Measurements from ENCODE around the gene PAMR1. TPM values are rescaled to one million over a fixed set of nuclear protein-coding genes. Genes with fewer than 3 reads are reported as not detected.
"Not testable (repeated sequence)": the region's sequence is repeated elsewhere in the genome, so short reads cannot be mapped to it uniquely, and the experiment has no call there.

Gene PAMR1
- total RNA-seq, 2 experiments from 2014 or later = not detected

DNA sequence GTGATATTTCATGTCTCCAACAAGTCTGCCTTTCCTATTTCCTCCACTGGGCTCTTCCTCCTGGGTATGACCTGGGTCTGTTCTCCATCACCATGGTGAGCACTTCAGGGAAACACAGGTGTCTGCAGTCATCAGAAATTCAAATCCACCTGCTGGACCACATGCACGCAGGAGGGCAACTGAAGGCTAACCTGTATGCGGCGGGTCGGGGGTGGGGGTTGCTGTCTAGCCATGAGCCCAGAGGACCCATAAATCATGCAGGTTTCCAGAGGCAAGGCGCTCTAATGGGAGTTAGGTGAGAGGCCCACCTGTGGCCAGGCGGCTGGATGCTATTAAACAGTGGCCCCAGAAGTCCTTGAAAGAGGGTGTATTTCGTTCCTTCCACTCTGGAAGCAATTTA lies 11.1 kb upstream of the PAMR1 start:
- POLR2A ChIA-PET = no interaction called here
- Mint-ChIP-seq H3K4me3 (no peak overlapping the region), H3K4me1 (no peaks in the 10 kb centered on the region), H3K27me3 (peaks cover 9% of the 10 kb centered on the region), H3K36me3 (no peaks in the 10 kb centered on the region), H3K27ac (no peak overlapping the region), H3K9me3 (no peaks in the 10 kb centered on the region)
- DNase-seq = no peak
- no peak for ATAC-seq (ENCODE audit: low read depth)

DNA sequence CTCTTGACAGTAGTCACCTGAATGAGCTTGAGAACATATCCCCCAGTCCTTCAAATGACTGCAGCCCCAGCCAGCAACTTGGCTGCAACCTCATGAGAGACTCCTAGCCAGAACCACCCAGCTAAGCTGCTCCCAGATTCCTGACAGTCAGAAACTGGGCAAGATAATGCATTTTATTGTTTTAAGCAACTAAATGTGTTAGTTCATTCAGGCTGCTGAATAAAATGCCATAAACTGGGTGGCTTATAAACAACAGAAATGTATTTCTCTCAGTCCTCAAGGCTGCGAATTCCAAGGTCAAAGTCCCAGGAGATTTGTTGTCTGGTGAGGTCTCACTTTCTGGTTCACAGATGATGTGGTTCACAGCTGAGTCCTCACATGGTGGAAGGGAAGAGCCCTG lies 5.8 kb upstream of the PAMR1 start:
- no peak overlapping the region for H3K27ac Mint-ChIP-seq
- POLR2A ChIA-PET = no interaction called here

DNA sequence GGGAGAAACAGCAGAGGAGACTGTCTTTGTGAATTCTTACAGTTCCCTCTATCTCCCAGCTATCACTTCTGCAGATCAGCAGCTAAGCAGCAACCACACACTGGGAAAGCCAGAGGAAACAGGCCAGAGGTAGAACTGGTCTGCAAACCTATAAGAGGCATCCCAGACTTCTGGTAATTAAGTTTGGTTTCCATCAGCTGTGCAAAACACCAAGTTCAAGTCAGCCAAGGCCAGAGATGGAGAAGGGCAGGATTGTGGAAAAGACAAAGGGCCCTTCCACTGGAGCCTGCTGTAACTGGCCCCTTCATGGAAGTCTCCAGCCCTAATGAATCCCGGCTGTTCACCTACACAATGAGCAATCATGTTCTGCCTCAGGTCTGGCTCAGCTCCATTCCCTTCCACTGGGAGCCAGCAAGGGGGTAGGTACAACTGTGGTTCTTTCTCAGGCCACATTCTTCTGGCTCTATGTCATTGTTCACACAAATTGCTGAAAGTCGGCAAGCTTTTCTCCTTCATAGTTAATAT lies 4.6 kb upstream of the PAMR1 start:
- Mint-ChIP-seq H3K9me3 (no peaks in the 10 kb centered on the region), H3K27me3 (peaks cover 43% of the 10 kb centered on the region), H3K4me3 (no peak overlapping the region), H3K27ac (no peak overlapping the region), H3K36me3 (no peaks in the 10 kb centered on the region), H3K4me1 (peaks cover 1% of the 10 kb centered on the region)
- DNase-seq (no peak), ATAC-seq (ENCODE audit: low read depth) (no peak)
- POLR2A ChIA-PET = no interaction called here

More for the DNA sequence above, 5.8 kb upstream of the PAMR1 start:
- Mint-ChIP-seq H3K4me3 (no peak overlapping the region), H3K27me3 (peaks cover 34% of the 10 kb centered on the region), H3K36me3 (no peaks in the 10 kb centered on the region), H3K4me1 (no peaks in the 10 kb centered on the region), H3K9me3 (no peaks in the 10 kb centered on the region)
- ATAC-seq (ENCODE audit: low read depth) (no peak), DNase-seq (no peak)

DNA sequence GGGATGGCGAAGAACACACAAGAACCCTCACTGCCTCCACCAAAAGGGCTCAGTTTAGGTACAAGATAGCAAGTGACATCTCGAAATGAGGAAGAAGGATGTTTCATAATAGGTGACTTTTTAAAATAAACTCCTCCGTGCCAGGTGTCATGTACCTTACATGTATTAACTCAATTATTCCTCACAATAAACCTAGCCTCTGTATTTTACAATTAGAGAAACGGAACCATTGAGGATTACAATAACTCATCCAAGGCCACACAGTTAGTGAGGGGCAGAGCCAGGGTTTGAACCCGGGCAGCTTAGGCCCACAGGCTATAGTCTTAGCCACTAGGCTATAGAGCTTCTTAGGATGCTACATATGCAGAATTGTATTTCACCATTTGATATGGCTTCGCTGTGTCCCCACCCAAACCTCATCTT lies 965 bp upstream of the PAMR1 start:
- ATAC-seq (ENCODE audit: low read depth) (no peak), DNase-seq (no peak)
- H3K4me1 Mint-ChIP-seq = peaks cover 1% of the 10 kb centered on the region
- H3K4me3 Mint-ChIP-seq = no peak overlapping the region
- POLR2A ChIA-PET = no interaction called here
- H3K27me3 Mint-ChIP-seq = peaks cover 65% of the 10 kb centered on the region
- no peaks in the 10 kb centered on the region for H3K9me3 Mint-ChIP-seq
- H3K36me3 Mint-ChIP-seq = no peaks in the 10 kb centered on the region
- no peak overlapping the region for H3K27ac Mint-ChIP-seq

DNA sequence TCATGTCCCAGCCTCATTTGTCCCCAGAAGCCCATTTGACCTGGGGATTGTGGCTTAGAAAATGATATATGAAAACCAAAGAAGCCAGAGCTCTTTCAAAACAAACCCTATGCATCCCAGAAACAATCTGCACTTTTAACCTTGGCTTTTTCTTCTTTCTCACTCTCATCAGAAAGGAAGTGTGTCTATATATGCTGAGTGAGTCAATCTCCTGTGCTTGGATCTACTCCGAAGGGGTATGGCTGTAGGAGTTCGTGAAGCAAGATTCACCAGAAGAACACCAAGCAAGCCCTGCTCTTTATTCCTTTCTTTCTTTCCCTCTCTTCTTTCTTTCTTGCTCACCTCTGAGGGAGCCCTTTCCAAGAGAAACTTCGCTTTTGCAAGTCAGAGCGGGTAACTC lies 636 bp downstream of the PAMR1 start:
- ATAC-seq (ENCODE audit: low read depth) (no peak), DNase-seq (no peak)
- peaks cover 1% of the 10 kb centered on the region for H3K4me1 Mint-ChIP-seq
- H3K27ac Mint-ChIP-seq = no peak overlapping the region
- no peaks in the 10 kb centered on the region for H3K36me3 Mint-ChIP-seq
- H3K9me3 Mint-ChIP-seq = no peaks in the 10 kb centered on the region
- peaks cover 60% of the 10 kb centered on the region for H3K27me3 Mint-ChIP-seq
- no peak overlapping the region for H3K4me3 Mint-ChIP-seq
- POLR2A ChIA-PET = no interaction called here

DNA sequence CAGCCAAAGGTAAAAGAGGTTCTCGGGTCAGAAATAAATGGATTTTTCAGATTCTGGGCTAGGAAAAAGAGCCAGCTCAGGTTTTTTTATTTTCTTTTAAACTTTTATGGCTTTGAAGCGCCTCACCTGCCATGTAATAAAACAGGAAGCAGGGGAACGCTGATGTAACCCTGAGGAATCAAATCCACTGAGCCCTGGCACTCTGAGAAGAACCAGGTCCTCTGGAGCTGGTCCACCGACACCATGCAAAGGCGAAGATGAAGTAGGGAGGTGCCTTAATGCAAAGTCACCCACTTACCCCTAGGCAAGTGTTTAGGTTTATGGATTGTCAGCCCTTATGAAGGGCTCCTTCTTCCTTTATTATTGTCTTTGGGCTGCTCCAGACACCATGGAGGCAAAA lies 1.6 kb downstream of the PAMR1 start:
- no peaks in the 10 kb centered on the region for H3K9me3 Mint-ChIP-seq

DNA sequence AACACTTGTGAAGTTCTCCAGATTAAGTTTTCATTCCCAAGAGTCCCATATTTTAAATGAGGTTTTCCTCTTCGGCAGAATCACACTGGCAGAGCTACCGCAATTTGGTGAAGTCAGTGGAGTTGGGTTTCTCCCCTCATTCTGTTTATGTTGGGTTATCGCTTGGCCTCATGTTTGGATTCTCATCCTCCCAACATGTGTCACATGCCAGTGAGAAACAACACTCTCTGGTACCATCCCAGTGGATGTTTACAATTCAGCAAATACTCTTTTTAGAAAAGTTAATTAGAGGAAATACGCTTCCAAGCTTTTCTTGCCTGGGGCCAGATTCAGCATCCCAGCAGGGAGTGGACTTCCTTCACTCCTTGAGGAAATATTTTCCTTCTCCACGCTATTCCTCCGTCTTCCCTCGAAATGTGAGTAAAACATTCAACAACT lies 2.1 kb downstream of the PAMR1 start:
- H3K9me3 Mint-ChIP-seq = no peaks in the 10 kb centered on the region
- POLR2A ChIA-PET = no interaction called here
- H3K27me3 Mint-ChIP-seq = peaks cover 53% of the 10 kb centered on the region
- no peak overlapping the region for H3K27ac Mint-ChIP-seq
- peaks cover 1% of the 10 kb centered on the region for H3K4me1 Mint-ChIP-seq
- no peaks in the 10 kb centered on the region for H3K36me3 Mint-ChIP-seq
- no peak for DNase-seq
- H3K4me3 Mint-ChIP-seq = no peak overlapping the region
- no peak for ATAC-seq (ENCODE audit: low read depth)

More for the DNA sequence above, 1.6 kb downstream of the PAMR1 start:
- Mint-ChIP-seq H3K27me3 (peaks cover 55% of the 10 kb centered on the region), H3K27ac (no peak overlapping the region), H3K36me3 (no peaks in the 10 kb centered on the region), H3K4me1 (peaks cover 1% of the 10 kb centered on the region), H3K4me3 (no peak overlapping the region)
- POLR2A ChIA-PET = no interaction called here
- DNase-seq (no peak), ATAC-seq (ENCODE audit: low read depth) (no peak)

DNA sequence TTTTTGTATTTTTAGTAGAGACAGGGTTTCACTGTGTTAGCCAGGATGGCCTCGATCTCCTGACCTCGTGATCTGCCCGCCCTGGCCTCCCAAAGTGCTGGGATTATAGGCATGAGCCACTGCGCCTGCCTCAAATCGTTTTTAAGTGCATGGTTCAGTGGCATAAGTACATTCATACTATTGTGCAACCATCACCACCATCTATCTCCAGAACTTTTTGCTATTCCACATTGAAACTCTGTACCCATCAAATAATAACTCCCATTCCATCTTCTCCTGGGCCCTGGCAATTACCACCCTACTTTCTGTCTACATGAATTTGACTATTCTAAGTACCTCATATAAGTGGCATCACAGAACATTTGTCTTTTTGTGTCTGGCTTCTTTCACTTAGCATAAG lies 3.3 kb downstream of the PAMR1 start:
- H3K36me3 Mint-ChIP-seq; H3K27ac Mint-ChIP-seq; POLR2A ChIA-PET; H3K9me3 Mint-ChIP-seq; DNase-seq; H3K4me1 Mint-ChIP-seq; H3K4me3 Mint-ChIP-seq; ATAC-seq (ENCODE audit: low read depth): not testable (repeated sequence)
- peaks cover 42% of the 10 kb centered on the region for H3K27me3 Mint-ChIP-seq

DNA sequence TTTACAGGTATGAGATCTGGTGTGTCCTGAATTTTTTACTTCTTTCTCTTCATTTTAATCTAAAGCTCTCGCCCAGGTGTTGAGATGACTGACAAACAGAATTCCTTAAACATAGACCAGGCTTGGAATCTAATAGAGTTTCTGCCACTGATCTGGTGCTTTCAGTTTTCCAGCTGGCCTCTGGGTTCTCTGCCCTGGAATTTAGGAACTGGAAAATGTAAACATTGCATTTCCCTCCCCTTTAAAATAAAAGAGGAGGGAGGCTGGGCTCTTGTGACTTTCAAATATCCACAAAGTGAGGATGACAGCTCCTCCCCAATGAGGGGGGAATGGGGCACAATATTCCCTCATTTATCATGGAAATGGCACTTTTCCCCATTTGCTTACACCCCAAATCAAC lies 5.0 kb downstream of the PAMR1 start:
- POLR2A ChIA-PET = no interaction called here
- Mint-ChIP-seq H3K27me3 (peaks cover 31% of the 10 kb centered on the region), H3K9me3 (no peaks in the 10 kb centered on the region), H3K36me3 (no peaks in the 10 kb centered on the region), H3K4me1 (no peaks in the 10 kb centered on the region), H3K4me3 (no peak overlapping the region), H3K27ac (no peak overlapping the region)
- no peak for ATAC-seq (ENCODE audit: low read depth)
- no peak for DNase-seq

DNA sequence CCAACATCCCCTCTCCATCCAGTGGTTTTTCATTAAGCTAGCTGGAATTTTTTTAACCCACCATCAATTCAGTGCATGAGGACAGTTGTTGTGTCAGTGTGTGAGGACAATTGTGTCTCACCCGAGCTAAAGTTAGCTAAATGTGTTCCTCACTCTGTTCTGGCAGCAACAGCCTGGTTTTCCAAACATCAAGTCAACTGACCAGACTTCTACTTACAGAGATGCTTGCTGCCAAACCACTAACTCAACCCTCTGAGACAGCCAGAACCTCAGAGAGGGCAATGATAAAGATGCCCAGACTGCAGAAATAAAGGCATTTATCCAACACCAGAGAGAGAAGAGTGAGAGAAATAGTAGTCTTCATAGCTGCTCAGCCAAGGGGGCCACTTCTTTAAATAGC lies 6.7 kb downstream of the PAMR1 start:
- H3K27ac Mint-ChIP-seq = no peak overlapping the region
- H3K9me3 Mint-ChIP-seq = no peaks in the 10 kb centered on the region
- POLR2A ChIA-PET = no interaction called here
- no peaks in the 10 kb centered on the region for H3K4me1 Mint-ChIP-seq
- no peak overlapping the region for H3K4me3 Mint-ChIP-seq
- ATAC-seq (ENCODE audit: low read depth) = no peak
- H3K27me3 Mint-ChIP-seq = peaks cover 15% of the 10 kb centered on the region
- H3K36me3 Mint-ChIP-seq = no peaks in the 10 kb centered on the region
- DNase-seq = no peak

DNA sequence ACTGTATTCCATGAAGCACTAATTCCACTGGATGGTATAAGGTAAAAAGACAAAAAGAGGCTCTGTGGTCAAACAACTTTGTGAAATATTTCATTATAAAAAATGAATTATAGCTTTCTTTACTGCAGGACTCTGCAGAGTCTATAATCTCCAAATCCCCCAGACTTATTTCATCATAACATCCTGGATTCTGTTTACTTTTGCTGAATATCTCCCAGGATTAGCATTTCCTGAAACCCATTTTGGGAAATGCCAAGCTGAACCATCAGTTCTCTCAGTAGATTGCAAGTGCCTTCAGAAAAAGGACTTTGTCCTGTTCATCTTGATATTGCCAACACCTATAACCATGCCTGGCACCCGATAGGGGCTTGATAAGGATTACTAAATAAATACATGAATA lies 7.9 kb downstream of the PAMR1 start:
- Mint-ChIP-seq H3K4me1 (no peaks in the 10 kb centered on the region), H3K9me3 (no peaks in the 10 kb centered on the region), H3K27me3 (peaks cover 2% of the 10 kb centered on the region), H3K27ac (no peak overlapping the region), H3K4me3 (no peak overlapping the region), H3K36me3 (no peaks in the 10 kb centered on the region)
- POLR2A ChIA-PET = no interaction called here
- ATAC-seq (ENCODE audit: low read depth) (no peak), DNase-seq (no peak)

DNA sequence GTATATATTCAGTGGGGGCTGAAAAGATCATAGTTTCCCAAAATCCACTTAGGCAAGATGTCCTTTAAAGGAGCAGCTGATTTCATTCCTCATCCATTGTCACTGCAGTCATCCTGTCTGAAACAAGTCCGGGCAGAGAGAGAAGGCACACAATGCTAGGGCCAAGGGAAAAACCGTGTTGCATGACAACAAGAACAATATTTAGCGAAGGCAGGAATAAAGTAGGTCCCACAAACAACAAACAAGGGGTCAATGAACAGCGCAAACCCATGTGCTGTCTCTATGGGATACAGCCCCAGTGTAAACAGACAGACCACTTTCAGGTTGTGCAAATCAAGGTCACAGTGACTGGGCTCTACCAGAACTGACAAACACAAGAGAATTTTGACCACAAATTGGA lies 9.0 kb downstream of the PAMR1 start:
- H3K9me3 Mint-ChIP-seq = no peaks in the 10 kb centered on the region
- H3K36me3 Mint-ChIP-seq = no peaks in the 10 kb centered on the region
- H3K27ac Mint-ChIP-seq = no peak overlapping the region
- H3K27me3 Mint-ChIP-seq = peaks cover 5% of the 10 kb centered on the region
- H3K4me1 Mint-ChIP-seq = no peaks in the 10 kb centered on the region
- ATAC-seq (ENCODE audit: low read depth) (no peak), DNase-seq (no peak)
- H3K4me3 Mint-ChIP-seq = no peak overlapping the region
- POLR2A ChIA-PET = no interaction called here

DNA sequence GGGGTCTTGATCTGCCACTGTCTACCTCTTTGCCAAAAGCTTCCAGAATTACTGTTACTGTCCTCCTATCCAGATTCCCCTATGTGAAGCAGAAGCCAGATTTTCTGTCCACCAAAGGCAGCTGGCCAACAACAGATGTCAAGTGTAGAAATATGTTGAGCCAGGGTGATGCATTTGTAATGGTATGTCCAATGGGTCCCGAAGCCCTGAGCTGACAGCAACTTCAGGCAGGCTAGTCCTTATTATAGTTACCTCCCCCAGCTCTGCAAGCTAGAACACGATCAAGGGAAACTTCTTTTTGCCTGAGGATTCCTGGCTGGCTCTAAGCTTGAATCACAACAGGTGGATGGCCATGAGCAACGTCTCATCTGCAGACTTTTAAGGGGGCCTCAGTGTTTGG lies 10.2 kb downstream of the PAMR1 start:
- no peak for DNase-seq
- no peaks in the 10 kb centered on the region for H3K9me3 Mint-ChIP-seq
- ATAC-seq (ENCODE audit: low read depth) = no peak
- POLR2A ChIA-PET = no interaction called here
- no peaks in the 10 kb centered on the region for H3K36me3 Mint-ChIP-seq
- no peaks in the 10 kb centered on the region for H3K4me1 Mint-ChIP-seq
- H3K4me3 Mint-ChIP-seq = no peak overlapping the region
- no peak overlapping the region for H3K27ac Mint-ChIP-seq
- peaks cover 6% of the 10 kb centered on the region for H3K27me3 Mint-ChIP-seq

DNA sequence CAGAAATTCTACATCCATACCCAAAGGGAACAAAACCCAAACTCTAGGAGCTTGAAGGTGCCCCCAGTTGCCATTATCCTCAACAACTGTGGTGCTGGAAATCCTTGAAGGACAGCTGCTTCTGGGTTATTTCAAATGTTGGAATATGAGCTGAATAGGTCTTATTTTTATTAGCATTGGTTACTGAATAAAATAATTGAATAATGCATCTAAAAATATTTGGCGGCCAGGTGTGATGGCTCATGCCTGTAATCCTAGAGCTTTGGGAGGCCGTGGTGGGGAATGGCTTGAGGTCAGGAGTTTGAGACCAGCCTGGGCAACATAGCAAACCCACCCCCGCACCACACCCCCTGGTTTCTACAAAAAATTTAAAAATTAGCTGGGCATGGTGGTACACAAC lies 10.9 kb downstream of the PAMR1 start:
- ATAC-seq (ENCODE audit: low read depth) = no peak
- POLR2A ChIA-PET = no interaction called here
- H3K27me3 Mint-ChIP-seq = peaks cover 6% of the 10 kb centered on the region

DNA sequence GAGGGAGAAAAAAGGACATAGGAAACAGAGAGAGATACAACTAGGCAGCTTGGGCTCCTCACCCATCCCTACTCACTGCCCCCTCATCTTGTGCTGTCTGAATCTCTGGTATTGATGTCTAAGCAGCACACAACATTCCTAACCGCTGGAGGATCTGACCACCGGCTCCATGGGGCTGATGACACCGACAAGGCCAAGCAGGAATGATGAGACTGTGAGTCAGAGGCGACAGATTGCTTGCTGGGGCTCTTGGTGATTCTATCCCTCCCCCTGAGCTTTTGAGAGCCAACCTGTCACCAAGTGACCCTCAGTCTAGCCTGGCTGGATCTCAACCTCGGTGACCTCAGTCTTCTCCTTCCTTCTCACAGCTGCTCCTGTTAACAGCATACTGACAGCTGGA lies 13.8 kb downstream of the PAMR1 start:
- Mint-ChIP-seq H3K27me3 (peaks cover 9% of the 10 kb centered on the region), H3K4me1 (no peaks in the 10 kb centered on the region), H3K4me3 (no peak overlapping the region), H3K36me3 (no peaks in the 10 kb centered on the region), H3K9me3 (peaks cover 3% of the 10 kb centered on the region), H3K27ac (no peak overlapping the region)
- POLR2A ChIA-PET = no interaction called here
- DNase-seq (no peak), ATAC-seq (ENCODE audit: low read depth) (no peak)

More for the DNA sequence above, 10.9 kb downstream of the PAMR1 start:
- DNase-seq = no peak
- Mint-ChIP-seq H3K36me3 (no peaks in the 10 kb centered on the region), H3K4me3 (no peak overlapping the region), H3K27ac (no peak overlapping the region), H3K9me3 (no peaks in the 10 kb centered on the region), H3K4me1 (no peaks in the 10 kb centered on the region)

All from activated naive CD8-positive, alpha-beta T cell treated with anti-CD3 and anti-CD28 coated beads, Interleukin-2, amount 10 ng/mL, durations not matched to agents 7 days and 5 days (primary cell).